Smooth muscle cell of bladder (primary cell): ENCODE results near the gene PLBD2. TPM values are rescaled to one million over a fixed set of nuclear protein-coding genes. Genes with fewer than 3 reads are reported as not detected.

ENCODE experiments used
- total RNA-seq: library from RNA; depleted of rRNA; stranded (reverse); fragments of >200 nt; gene quantifications from 2 replicates; pipeline ENCODE4 v1.2.3, GENCODE V29; 2014

The PLBD2 gene, protein sequence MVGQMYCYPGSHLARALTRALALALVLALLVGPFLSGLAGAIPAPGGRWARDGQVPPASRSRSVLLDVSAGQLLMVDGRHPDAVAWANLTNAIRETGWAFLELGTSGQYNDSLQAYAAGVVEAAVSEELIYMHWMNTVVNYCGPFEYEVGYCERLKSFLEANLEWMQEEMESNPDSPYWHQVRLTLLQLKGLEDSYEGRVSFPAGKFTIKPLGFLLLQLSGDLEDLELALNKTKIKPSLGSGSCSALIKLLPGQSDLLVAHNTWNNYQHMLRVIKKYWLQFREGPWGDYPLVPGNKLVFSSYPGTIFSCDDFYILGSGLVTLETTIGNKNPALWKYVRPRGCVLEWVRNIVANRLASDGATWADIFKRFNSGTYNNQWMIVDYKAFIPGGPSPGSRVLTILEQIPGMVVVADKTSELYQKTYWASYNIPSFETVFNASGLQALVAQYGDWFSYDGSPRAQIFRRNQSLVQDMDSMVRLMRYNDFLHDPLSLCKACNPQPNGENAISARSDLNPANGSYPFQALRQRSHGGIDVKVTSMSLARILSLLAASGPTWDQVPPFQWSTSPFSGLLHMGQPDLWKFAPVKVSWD
- 22.8 and 40.7 TPM in 2 replicates for total RNA-seq

DNA sequence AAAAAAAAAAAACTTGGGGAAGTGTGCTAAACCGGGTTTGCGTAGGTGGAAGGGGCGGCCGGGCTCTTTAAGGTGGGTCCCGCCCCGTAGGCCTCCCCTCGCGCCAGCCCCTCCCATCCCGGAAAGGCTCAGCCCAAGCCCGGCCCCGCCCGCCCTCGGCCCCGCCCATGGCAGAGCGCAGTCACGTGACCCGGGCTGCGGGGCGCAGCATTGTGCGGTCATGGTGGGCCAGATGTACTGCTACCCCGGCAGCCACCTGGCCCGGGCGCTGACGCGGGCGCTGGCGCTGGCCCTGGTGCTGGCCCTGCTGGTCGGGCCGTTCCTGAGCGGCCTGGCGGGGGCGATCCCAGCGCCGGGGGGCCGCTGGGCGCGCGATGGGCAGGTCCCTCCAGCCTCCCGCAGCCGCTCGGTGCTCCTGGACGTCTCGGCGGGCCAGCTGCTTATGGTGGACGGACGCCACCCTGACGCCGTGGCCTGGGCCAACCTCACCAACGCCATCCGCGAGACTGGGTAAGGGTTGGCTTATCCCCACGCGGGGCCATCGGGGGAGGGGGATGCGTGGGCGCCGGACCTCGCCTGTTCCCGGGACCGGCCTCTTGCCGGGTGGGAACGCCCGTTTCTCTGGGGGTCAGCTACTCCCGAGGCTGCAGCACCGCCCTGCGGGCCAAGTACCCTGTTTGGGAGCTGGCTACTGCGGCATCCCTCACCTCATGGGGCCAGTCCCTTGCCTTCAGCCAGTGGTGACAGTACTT lies at the start of gene PLBD2:
Gene PLBD2, plus strand, starts transcription at position 207 of the 752 bp plus-strand sequence. Its CDS starts 14 bp downstream, at position 221.

GRCh38 chr12:113334786-113335539 lies 23.4 kb upstream of the PLBD2 start, which contains the start of gene SLC8B1:
TSS of gene SLC8B1 (minus strand) at chr12:113335109. CDS start at chr12:113332878, 2,231 bp downstream.

GRCh38 chr12:113403435-113404415 lies 45.3 kb downstream of the PLBD2 start, which contains the start of gene SDS:
TSS of gene SDS (minus strand) at chr12:113403887. CDS start at chr12:113399708, 4,179 bp downstream.

GRCh38 chr12:113422030-113422885 lies 63.9 kb downstream of the PLBD2 start, which contains the start of gene SDSL:
TSS of gene SDSL (plus strand) at chr12:113422380. CDS start at chr12:113427983, 5,603 bp downstream.

Other genes starting within 250 kb of the PLBD2 start
- gene RASAL1, start 222.8 kb upstream of the PLBD2 start, total RNA-seq: not detected in 2 replicates
- not detected in 2 replicates for gene CFAP73, start 208.9 kb upstream of the PLBD2 start, total RNA-seq
- 25.2 and 30.2 TPM in 2 replicates for gene DDX54, start 173.1 kb upstream of the PLBD2 start, total RNA-seq
- gene RITA1, start 172.9 kb upstream of the PLBD2 start, total RNA-seq: 9.7 and 17.7 TPM in 2 replicates
- gene TPCN1, start 137.1 kb upstream of the PLBD2 start, total RNA-seq: 16.9 and 26.6 TPM in 2 replicates
- 17.1 and 22.9 TPM in 2 replicates for gene SLC8B1, start 23.5 kb upstream of the PLBD2 start, total RNA-seq
- not detected in 2 replicates for gene SDS, start 45.3 kb downstream of the PLBD2 start, total RNA-seq
- 17.5 and 18.3 TPM in 2 replicates for gene SDSL, start 63.8 kb downstream of the PLBD2 start, total RNA-seq
- gene LHX5, start 113.3 kb downstream of the PLBD2 start, total RNA-seq: not detected in 2 replicates